ENCODE measurements around the gene CDAN1.
A peak's percentile ranks its signal among the peaks of the same experiment; 100 is the strongest.
"Not testable (repeated sequence)": the region's sequence is repeated elsewhere in the genome, so short reads cannot be mapped to it uniquely, and the experiment has no call there.

The CDAN1 gene

DNA sequence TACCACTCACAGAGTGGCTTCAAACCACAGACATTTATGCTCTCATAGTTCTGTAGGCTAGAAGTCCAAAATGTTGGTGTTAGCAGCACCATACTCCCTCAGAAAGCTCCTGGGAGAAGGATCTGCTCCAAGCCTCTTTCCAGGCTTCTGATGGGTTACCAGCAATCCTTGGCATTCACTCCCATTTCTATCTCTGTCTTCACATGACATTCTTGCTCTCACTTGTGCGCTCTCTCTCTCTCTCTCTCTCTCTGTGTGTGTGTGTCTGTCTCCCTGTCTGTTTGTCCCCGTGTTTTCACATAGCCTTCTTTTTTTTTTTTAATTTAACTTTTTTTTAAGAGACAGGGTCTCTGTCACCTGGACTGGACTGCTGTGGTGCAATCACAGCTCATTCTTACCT, 26.3 kb downstream of the CDAN1 start:
- no peak for DNase-seq (ENCODE audit: low read depth)

DNA sequence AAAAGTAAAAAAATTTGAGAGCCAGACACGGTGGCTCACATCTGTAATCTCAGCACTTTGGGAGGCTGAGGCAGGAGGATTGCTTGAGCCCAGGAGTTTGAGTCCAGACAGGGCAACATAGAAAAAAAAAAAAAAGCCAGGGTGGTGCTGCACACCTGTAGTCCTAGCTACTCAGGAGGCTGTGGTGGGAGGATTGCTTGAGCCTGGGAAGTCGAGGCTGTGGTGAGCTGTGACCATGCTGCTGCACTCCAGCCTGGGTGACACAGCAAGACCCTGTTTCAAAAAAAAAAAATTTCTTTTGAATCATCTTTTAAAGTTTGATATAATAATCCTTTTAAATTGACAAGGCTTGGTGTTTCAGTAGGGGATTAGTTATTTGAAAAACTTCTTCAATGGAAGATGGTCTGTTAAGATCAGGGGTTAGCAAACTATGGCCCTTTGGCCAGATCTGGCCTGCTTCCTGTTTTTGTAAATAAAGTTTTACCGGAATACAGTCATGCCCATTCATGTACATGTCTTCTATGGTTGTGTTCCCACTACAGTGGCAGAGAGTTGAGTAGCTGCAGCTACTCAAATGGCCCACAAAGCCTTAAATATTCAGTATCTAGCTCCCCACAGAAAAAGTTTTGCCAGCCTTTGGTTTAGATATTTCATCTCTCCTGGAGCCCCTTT, 28.9 kb downstream of the CDAN1 start:
- DNase-seq (ENCODE audit: low read depth) = no peak

DNA sequence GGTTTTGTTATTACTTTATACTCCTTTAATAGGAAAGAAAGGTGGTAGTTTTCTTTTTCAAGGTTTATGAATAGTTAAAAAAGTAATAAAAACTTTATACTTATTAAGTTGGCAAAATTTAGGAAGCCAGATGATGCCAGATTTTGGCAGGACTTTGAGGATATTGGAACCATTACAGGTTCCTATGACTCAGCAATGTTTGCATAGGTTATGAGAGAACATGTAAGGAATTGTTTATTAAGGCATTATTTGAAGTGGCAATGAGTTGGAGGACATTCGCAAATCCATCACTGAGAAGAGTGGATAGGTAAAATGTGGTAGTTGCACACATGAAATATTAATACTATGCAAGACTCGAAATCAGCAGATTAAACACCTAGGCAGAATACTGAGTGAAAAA, 29.9 kb downstream of the CDAN1 start:
- DNase-seq (ENCODE audit: low read depth) = peak; percentile 4

DNA sequence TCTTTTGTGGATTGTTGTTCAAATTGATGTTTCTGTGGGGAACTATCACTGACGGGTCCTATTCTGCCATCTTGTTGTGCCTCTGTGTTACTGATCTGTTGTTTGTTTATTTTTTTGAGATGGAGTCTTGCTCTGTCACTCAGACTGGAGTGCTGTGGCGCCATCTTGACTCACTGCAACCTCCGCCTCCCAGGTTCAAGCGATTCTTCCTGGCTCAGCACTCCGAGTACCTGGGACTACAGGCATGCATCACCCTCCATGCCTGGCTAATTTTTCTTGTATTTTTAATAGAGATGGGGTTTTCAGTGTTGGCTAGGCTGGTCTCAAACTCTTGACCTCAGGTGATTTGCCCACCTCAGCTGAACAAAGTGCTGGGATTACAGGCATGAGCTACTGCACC, 31.6 kb downstream of the CDAN1 start:
- DNase-seq (ENCODE audit: low read depth) = no peak

DNA sequence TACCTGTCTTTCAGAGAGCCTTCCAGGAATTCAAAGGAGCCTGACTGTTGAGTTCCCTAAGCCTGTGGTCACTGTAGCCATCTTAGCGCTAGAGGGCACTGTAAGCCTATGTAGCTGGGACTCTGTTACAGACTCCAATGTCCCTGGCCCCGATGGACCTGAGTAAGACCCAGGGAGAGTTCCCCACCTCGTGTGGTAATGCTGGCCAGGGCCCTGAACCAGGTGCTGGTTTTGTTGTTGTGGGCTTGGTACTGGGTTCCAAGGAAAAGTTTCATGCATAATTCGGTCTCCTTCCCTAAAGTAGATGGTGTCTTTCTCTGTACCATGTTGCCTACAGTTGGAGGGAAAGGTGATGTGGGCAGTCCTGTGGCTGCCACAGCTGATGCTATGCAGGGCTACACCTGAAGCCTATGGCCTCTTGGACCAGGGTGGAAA, 32.4 kb downstream of the CDAN1 start:
- peak; percentile 28 for DNase-seq (ENCODE audit: low read depth)

DNA sequence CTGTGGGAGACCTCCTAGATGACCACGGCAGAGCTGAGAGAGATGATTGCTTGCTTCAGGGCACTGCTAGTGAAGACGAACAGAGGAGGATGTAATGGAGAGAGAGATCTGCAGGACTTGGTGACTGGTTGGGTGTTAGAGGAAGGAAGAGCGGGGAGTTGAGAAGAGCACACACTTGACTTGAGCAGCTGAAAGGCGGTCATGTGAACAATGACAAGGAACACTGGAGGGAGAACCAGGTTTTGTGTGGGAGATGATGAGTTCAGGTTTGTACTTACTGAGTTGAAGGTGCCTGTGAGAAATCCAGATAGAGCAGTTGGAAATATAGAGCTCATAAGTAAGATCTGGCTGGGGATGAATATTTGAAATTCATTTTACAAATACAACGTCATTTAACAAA, 40.3 kb downstream of the CDAN1 start:
- DNase-seq (ENCODE audit: low read depth) = no peak

DNA sequence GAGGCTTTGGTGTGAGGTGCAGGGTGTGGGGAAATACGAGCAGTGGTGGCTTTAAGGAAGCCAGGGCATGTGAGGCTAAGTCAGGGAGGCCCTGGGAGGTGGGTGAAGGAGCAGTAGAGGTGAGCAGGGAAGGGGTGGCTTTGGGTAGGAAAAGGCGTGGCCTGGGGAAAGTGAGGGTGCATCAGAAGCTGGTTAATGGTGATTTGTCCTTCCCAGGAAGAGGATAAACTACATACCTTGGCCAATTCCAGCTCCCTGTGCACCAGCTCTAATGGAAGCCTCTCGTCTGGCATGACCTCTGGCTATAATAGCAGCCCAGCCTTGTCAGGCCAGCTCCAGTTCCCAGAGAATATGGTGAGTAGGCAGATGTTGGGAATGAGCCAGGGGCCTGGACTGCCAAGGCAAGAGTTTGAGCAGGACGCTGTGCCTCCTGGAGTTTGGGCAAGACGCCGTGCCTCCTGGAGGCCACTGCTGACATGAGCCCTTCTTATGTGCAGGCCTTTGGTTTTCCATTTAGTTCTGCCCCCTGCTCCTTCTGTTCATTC, 41.3 kb downstream of the CDAN1 start:
- DNase-seq (ENCODE audit: low read depth) = no peak

DNA sequence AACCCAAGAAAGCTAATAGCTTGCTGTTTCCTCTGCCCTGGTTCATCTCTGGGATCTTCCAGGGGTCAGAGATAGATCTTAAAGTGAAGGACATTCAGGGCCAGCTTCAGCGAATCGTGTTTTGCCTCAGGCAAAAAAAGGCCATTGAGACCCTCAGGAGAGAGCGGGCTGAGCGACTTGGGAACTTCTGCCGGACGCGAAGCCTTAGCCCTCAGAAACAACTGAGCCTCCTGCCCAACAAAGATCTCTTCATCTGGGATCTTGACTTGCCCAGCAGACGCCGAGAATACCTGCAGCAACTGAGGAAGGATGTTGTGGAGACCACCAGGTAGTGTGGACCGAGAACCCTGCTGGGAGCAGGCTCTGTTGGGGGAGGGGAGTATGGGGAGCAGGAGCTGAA, 42.5 kb downstream of the CDAN1 start:
- DNase-seq (ENCODE audit: low read depth) = no peak

DNA sequence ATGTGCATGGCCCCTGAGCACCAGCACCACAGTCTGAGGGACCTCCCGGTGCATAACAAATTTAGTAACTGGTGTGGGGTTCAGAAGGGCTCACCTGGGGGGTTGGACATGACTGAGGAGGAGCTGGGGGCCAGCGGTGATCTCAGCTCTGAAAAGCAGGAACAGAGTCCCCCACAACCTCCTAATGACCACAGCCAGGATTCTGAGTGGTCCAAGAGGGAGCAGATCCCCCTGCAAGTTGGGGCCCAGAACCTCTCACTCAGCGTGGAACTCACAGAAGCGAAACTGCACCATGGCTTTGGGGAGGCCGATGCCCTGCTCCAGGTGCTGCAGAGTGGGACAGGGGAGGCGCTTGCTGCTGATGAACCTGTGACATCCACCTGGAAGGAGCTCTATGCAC, 43.0 kb downstream of the CDAN1 start:
- DNase-seq (ENCODE audit: low read depth) = no peak

DNA sequence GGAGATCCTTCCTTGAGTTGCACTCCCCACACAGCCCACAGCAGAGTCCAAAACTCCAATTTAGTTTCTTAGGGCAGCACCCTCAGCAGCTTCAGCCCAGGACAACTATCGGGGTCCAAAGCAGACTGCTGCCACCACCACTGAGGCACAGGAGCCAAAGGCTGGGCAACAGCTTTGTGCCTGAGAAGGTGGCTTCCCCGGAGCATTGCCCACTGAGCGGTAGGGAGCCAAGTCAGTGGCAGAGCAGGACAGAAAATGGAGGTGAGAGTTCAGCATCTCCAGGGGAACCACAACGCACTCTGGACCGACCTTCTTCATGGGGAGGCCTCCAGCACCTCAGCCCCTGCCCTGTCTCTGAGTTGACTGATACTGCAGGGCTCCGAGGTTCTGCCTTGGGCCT, 43.4 kb downstream of the CDAN1 start:
- no peak for DNase-seq (ENCODE audit: low read depth)

DNA sequence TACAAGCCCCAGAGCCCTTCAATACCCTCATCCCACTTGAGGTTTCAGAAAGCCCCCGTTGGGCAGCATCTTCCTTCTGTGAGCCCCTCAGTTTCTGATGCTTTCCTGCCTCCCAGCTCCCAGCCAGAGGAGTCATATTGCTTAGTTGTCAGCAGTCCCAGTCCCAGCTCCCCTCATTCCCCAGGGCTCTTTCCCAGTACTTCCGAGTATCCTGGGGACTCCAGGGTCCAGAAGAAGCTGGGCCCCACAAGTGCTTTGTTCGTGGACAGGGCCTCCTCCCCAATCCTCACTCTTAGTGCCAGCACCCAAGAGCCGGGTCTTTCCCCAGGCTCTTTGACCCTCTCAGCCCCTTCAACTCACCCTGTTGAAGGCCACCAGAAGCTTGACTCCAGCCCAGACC, 43.9 kb downstream of the CDAN1 start:
- no peak for DNase-seq (ENCODE audit: low read depth)

DNA sequence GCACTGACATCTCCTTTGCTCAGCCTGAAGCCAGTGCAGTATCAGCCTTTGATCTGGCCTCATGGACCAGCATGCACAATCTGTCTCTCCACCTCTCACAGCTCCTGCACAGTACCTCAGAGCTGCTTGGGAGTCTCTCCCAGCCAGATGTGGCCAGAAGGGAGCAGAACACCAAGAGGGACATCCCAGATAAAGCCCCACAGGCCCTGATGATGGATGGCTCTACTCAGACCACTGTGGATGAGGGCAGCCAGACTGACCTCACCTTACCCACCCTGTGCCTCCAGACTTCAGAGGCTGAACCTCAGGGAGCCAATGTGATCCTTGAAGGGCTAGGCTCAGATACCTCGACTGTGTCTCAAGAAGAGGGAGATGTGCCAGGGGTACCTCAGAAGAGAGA, 44.4 kb downstream of the CDAN1 start:
- no peak for DNase-seq (ENCODE audit: low read depth)

DNA sequence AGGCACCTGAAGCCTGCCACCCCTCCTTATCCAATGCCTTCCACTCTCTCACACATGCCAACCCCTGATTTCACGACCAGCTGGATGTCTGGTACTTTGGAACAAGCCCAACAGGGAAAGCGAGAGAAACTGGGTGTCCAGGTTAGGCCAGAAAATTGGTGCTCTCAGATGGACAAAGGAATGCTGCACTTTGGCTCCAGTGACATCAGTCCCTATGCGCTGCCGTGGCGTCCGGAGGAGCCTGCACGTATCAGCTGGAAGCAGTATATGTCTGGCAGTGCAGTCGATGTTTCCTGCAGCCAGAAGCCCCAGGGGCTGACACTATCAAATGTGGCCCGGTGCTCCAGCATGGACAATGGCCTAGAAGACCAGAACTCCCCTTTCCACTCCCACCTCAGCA, 45.2 kb downstream of the CDAN1 start:
- no peak for DNase-seq (ENCODE audit: low read depth)

DNA sequence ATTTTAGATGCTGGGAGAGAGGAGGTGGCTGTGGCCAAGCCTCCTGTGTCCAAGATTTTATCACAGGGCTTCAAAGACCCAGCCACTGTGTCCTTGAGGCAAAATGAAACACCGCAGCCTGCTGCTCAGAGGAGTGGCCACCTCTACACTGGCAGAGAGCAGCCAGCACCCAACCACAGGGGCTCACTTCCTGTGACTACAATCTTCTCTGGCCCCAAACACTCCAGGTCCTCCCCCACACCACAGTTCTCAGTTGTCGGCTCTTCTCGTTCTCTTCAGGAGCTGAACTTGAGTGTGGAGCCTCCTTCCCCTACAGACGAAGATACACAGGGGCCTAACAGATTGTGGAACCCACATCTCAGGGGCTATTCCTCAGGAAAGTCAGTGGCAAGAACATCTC, 45.6 kb downstream of the CDAN1 start:
- DNase-seq (ENCODE audit: low read depth) = no peak

DNA sequence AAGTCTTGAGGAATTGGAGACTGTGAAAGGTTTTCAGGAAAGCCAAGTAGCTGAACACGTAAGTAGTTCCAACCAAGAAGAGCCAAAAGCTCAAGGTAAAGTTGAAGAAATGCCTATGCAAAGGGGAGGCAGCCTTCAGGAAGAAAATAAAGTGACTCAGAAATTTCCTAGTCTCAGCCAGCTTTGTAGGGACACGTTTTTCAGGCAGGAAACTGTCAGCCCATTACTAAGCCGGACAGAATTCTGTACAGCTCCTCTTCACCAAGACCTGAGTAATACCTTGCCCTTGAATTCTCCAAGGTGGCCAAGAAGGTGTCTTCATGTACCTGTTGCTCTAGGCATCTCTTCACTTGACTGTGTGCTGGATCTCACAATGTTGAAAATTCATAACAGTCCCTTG, 48.6 kb downstream of the CDAN1 start:
- no peak for DNase-seq (ENCODE audit: low read depth)

DNA sequence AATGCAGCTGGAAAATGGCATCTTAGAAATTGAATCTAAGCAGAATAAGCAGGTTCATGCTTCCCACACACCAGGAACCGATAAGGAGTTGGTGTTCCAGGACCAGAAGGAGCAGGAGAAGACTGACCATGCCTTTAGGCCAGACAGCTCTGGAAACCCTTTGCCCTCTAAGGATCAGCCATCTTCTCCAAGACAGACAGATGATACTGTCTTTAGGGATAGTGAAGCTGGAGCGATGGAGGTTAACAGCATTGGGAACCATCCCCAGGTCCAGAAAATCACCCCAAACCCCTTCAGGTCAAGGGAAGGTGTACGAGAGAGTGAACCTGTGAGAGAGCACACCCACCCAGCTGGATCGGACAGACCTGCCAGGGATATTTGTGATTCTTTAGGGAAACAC, 49.2 kb downstream of the CDAN1 start:
- DNase-seq (ENCODE audit: low read depth) = no peak

DNA sequence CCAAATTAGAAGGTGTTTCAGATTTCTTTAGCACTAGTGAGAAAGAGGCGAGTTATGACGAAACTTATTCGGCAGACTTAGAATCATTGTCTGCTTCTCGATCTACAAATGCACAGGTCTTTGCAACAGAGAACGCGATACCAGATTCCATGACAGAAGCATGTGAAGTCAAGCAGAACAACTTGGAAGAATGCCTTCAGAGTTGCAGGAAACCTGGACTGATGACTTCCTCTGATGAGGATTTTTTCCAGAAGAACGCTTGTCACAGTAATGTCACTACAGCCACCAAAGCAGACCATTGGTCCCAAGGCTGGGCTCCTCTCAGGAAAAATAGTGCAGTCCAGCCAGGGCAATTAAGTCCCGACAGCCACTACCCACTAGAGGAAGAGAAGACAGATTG, 50.6 kb downstream of the CDAN1 start:
- DNase-seq (ENCODE audit: low read depth) = no peak

DNA sequence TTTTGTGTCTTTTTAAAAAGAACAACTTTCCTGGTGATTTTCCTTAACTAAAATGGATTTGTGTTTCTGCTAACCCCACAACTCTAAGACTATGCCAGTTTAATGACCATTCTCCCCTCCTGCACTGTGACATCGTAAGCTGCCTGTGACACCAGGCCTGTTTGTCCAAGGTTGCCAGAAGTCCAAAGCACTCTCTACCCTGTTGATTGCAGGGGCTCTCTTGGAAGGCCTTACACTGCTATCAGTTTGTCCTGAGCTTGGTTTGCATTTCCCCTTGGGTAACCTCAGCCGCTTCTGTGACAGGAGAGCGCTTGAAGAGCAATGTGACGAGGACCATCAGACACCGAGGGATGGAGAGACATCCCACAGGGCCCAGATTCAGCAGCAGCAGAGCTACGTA, 55.8 kb downstream of the CDAN1 start:
- DNase-seq (ENCODE audit: low read depth) = no peak

DNA sequence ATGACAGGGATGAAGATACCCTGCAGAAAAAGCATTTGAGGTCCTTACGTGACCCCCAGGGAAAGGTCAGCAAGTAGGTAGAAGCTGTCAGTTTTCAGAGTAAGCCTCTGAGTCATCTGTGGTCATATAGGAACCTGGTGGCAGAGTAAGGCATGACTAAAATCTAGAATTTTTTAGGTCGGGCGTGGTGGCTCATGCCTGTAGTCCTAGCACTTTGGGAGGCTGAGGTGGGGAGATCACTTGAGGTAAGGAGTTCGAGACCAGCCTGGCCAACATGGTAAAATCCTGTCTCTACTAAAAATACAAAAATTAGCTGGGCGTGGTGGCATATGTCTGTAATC, 56.8 kb downstream of the CDAN1 start:
- not testable (repeated sequence) for DNase-seq (ENCODE audit: low read depth)

DNA sequence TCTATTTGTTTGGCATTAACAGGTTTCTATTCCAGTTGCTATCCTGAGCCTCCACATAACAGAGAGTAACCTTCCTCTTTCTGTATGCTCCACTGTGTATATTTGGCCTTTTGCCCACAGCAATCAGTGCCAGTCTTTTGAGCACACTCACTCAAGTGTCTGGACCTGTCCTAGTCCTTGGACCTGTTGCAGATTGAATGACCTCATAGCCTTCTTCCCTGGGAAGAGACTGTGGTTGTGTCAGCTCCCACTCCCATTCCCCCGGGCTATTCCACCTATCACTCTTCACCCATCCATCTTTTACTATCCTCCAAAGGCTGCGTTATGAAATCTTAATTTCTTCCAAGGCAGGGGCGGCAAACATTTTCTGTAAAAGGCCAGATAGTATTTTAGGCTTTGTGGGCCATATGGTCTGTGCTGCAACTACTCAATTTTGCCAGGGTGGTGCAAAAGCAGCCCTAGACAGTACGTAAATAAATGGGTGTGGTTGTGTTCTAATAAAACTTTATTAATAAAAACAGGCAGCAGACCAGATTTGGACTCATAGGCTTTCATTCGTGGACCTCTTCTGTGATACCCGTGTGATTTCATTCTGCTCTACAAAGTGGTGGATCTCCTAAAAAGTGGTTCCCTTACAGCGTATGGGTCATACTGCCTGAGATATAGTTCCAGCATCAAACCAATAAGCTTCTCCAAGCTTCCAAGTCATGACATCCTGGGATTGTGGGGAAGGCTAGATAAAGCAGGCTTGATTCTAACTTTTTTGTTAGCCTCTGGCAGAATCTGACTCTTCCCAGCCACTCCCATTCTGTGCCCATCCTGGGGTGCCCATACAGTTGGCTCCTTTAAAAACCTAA, 57.4 kb downstream of the CDAN1 start:
- no peak for DNase-seq (ENCODE audit: low read depth)

DNA sequence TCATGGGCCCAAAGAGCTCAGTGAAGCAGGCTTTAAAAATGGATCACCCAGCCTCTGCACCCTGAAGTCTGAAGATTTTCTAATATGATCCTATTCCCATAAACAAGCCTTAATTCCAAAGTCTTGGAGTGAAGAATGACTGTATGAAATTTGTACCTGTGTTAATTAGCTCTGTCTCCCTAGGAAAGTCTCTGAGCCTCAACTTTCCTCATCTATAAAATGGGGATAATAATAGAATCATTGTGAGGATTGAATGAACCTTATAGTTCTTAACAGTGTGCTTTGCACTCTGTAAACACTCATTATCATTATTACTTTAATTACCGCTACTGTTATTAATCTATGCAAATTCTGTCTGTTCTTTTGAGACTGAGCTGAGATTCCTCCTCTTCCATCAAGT, 61.9 kb downstream of the CDAN1 start:
- DNase-seq (ENCODE audit: low read depth) = no peak

DNA sequence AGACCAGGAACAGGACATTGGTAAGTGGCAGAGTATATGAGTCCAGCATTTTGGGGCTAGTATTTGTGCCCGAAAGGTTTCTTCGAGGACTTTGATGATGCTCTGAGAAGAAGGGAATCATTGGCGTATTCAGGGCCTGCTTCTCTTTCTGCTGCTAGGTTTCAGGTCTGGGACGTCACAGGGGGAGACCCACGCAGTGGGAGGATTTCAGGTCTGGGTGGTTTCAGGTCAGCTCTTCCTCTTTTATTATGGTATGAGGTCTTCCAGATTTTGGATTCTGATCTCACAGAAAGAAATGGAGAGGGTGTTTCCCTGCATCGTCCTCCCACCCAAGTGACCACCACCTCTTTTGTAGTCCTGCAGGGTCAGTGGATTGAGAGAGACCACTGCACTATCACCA, 62.5 kb downstream of the CDAN1 start:
- no peak for DNase-seq (ENCODE audit: low read depth)
